BLaER1 (cell line): ENCODE measurements around the gene TSPAN32.
"Not testable (repeated sequence)": the region's sequence is repeated elsewhere in the genome, so short reads cannot be mapped to it uniquely, and the experiment has no call there.

Experiments
- H3K27ac ChIP-seq: shearing (Covaris generic); formaldehyde crosslinking; 2 replicates; pipeline ENCODE4 v1.8.1; 2022
- H3K27me3 ChIP-seq: shearing (Covaris generic); formaldehyde crosslinking; 2 replicates; pipeline ENCODE4 v1.8.1; 2022
- H3K36me3 ChIP-seq: shearing (Covaris generic); formaldehyde crosslinking; 2 replicates; pipeline ENCODE4 v1.8.1; 2022
- H3K4me1 ChIP-seq: shearing (Covaris generic); formaldehyde crosslinking; 2 replicates; pipeline ENCODE4 v1.8.1; 2022
- H3K4me2 ChIP-seq: shearing (Covaris generic); formaldehyde crosslinking; 2 replicates; pipeline ENCODE4 v1.8.1; 2022
- H3K4me3 ChIP-seq: shearing (Covaris generic); formaldehyde crosslinking; 2 replicates; pipeline ENCODE4 v1.8.1; 2022
- H3K9ac ChIP-seq: shearing (Covaris generic); formaldehyde crosslinking; 2 replicates; pipeline ENCODE4 v1.8.1; 2022
- H3K9me3 ChIP-seq: shearing (Covaris generic); formaldehyde crosslinking; 2 replicates; pipeline ENCODE4 v1.8.1; 2022
- H4K20me1 ChIP-seq: shearing (Covaris generic); formaldehyde crosslinking; 2 replicates; pipeline ENCODE4 v1.8.1; 2022
- Cebpa-rat ChIP-seq: shearing (Covaris generic); IDR thresholded peaks from 2 replicates; pipeline ENCODE4 v1.8.1; 2022

The TSPAN32 gene

GRCh38 chr11:2363577-2364370 lies 62.0 kb downstream of the TSPAN32 start:
- no peaks in the 10 kb centered on the region for H3K36me3 ChIP-seq

GRCh38 chr11:2364386-2364785 lies 62.6 kb downstream of the TSPAN32 start:
- H3K9me3 ChIP-seq, H3K27me3 ChIP-seq, H4K20me1 ChIP-seq, H3K4me3 ChIP-seq, H3K27ac ChIP-seq, H3K9ac ChIP-seq, H3K36me3 ChIP-seq: not testable (repeated sequence)
- Histone ChIP-seq H3K4me1 (peaks cover 91% of the 10 kb centered on the region), H3K4me2 (peak overlapping the region; percentile 100; the same call in 1 of the 2 replicates)

More at GRCh38 chr11:2363577-2364370, 62.0 kb downstream of the TSPAN32 start:
- Histone ChIP-seq H3K27ac (no peak overlapping the region), H3K4me1 (peaks cover 91% of the 10 kb centered on the region), H3K9me3 (no peaks in the 10 kb centered on the region), H3K27me3 (no peaks in the 10 kb centered on the region), H3K4me3 (no peak overlapping the region), H4K20me1 (0 out of 2 replicates have a peak, but pooled peaks cover 6% of the 10 kb centered on the region), H3K9ac (no peak overlapping the region), H3K4me2 (peak overlapping the region; percentile 32; the same call in 1 of the 2 replicates)
- no peak for TF ChIP-seq Cebpa-rat

- TF ChIP-seq Cebpa-rat = no peak
- Histone ChIP-seq H4K20me1 (no peaks in the 10 kb centered on the region), H3K9me3 (no peaks in the 10 kb centered on the region), H3K36me3 (no peaks in the 10 kb centered on the region), H3K27ac (peak overlapping the region; percentile 86), H3K27me3 (no peaks in the 10 kb centered on the region), H3K4me3 (peak overlapping the region; percentile 58), H3K4me1 (peaks cover 83% of the 10 kb centered on the region), H3K4me2 (peak overlapping the region; percentile 100), H3K9ac (peak overlapping the region; percentile 78)
Observed at GRCh38 chr11:2365571-2366210, 63.9 kb downstream of the TSPAN32 start.

DNA sequence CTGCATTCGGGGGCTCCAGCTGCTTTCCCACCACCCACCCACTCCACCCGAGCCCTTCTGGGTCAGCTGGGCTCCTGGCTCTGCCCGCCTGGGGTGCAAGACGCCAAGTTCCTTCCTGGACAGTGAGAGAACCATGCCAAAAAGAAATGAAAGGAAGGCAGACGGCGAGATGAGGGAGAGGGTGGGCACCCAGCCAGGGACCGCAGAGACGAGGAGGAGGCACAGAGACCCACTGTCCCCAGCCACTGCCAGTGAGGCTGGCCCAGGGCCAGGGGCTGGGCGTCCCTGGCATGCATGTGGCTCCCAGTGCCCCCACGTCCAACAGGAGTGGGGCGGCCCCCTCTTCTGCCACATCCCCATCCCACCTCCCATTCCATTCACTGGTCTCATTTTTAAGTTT lies 64.5 kb downstream of the TSPAN32 start:
- Histone ChIP-seq H3K36me3 (no peaks in the 10 kb centered on the region), H4K20me1 (no peaks in the 10 kb centered on the region), H3K9me3 (no peaks in the 10 kb centered on the region), H3K4me2 (peak overlapping the region; percentile 100), H3K9ac (peak overlapping the region; percentile 78), H3K4me1 (peaks cover 79% of the 10 kb centered on the region), H3K27ac (peak overlapping the region; percentile 86), H3K4me3 (peak overlapping the region; percentile 58), H3K27me3 (no peaks in the 10 kb centered on the region)
- TF ChIP-seq Cebpa-rat = no peak

DNA sequence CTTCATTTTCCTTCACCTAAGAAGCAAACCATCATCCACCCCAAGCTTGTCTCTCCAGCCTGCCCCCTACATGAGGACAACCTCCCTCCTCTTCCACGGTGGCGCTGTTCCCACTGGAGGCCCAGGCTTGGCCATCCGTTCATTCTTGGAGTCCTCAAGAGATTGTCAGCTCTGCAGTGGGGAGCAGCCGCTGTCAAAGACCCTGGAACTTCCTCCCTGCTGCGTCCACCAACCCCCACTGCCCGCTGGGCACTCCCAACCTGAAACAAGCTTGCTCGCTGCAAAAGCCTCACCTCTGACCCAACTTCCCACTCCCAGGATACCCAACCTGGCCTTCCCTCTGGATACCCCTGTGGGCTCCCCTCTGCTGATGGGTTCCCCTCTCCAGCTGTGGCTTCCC lies 64.9 kb downstream of the TSPAN32 start:
- Histone ChIP-seq H3K4me3 (peak overlapping the region; percentile 58), H3K36me3 (no peaks in the 10 kb centered on the region), H3K9me3 (0 out of 2 replicates have a peak, but pooled peaks cover 3% of the 10 kb centered on the region), H3K27ac (peak overlapping the region; percentile 86), H3K27me3 (no peaks in the 10 kb centered on the region), H4K20me1 (no peaks in the 10 kb centered on the region), H3K4me1 (peaks cover 78% of the 10 kb centered on the region), H3K9ac (peak overlapping the region; percentile 78), H3K4me2 (peak overlapping the region; percentile 100)
- no peak for TF ChIP-seq Cebpa-rat

DNA sequence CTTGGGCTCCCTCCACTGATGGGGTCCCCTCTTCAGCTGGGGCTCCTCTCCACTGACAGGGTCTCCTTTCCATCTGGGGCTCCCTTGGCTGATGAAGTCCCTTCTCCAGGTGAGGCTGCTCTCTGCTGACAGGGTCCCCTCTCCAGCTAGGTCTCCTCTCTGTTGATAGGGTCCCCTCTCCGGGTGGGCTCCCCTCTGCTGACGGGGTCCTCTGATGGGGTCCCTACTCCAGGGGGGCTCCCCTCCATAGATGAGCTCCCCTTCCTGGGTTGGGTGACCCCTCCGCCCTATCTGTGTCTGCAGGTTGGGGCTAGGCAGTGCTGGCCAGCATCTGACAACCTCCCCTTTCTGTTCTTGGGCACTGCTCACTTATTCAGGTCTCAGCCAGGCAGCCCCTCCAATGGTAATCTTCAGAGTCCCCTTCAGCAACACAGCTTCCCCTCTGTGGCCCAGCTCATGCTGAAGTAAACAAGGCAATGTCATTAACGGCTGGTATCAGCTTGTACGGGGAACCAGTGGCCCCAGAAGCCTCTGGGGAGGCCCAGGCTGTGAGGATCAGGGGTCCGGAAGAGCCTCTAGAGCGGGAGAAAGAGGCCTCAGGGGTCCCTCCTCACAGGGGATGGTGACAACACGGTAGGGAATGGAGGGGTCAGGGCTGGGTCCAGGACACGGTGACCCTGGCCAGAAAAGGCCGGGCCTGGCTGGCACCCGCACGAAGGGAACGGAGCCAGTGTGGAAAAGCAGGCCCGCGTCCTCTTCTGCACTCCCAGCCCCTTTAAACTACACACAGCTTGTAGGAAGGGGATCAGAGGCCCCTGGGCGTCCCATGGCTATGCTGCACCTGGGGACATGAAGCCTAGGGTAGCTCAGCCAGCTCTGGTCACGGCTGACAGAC lies 65.7 kb downstream of the TSPAN32 start:
- peak overlapping the region; percentile 100 for H3K4me2 ChIP-seq

More for the DNA sequence above, 65.7 kb downstream of the TSPAN32 start:
- peak overlapping the region; percentile 58 for H3K4me3 ChIP-seq
- H3K9me3 ChIP-seq = 0 out of 2 replicates have a peak, but pooled peaks cover 3% of the 10 kb centered on the region
- H3K9ac ChIP-seq = peak overlapping the region; percentile 78
- no peaks in the 10 kb centered on the region for H3K27me3 ChIP-seq
- H3K36me3 ChIP-seq = no peaks in the 10 kb centered on the region
- H4K20me1 ChIP-seq = no peaks in the 10 kb centered on the region
- no peak for TF ChIP-seq Cebpa-rat
- peaks cover 72% of the 10 kb centered on the region for H3K4me1 ChIP-seq
- peak overlapping the region; percentile 86 for H3K27ac ChIP-seq
